HEK293 (cell line): ENCODE data around the gene SLC10A6.

ENCODE experiments used
- CTCF ChIP-seq: fragments of 450-650 bp; formaldehyde crosslinking; IDR thresholded peaks from 2 replicates; pipeline ENCODE4 v1.5.1; 2016; ENCODE audit warnings: missing biosample characterization, missing genetic modification characterization
- SETDB1 ChIP-seq: IDR thresholded peaks from one replicate; pipeline ENCODE4 v1.6.1; 2017; ENCODE audit warnings: mild to moderate bottlenecking, low read length, moderate library complexity, mixed read lengths; ENCODE audit not compliant: insufficient read length
- YY1 ChIP-seq: fragments of 450-650 bp; formaldehyde crosslinking; IDR thresholded peaks from 2 replicates; pipeline ENCODE4 v1.5.1; 2018; ENCODE audit warnings: missing biosample characterization, missing genetic modification characterization
- ZBTB17 ChIP-seq: fragments of 450-650 bp; formaldehyde crosslinking; IDR thresholded peaks from 2 replicates; pipeline ENCODE4 v1.5.1; 2016; ENCODE audit warnings: missing biosample characterization, missing genetic modification characterization
- ZBTB21 ChIP-seq: fragments of 450-650 bp; formaldehyde crosslinking; IDR thresholded peaks from 2 replicates; pipeline ENCODE4 v1.5.1; 2017; ENCODE audit warnings: missing biosample characterization, missing genetic modification characterization
- ZNF302 ChIP-seq: fragments of 450-650 bp; formaldehyde crosslinking; IDR thresholded peaks from 2 replicates; pipeline ENCODE4 v1.5.1; 2016; ENCODE audit warnings: missing biosample characterization, missing genetic modification characterization, low read depth
- ZNF843 ChIP-seq: fragments of 450-650 bp; formaldehyde crosslinking; IDR thresholded peaks from 2 replicates; pipeline ENCODE4 v1.5.1; 2016; ENCODE audit warnings: missing biosample characterization, missing genetic modification characterization
- TF ChIP-seq, protein P1 (sequence below): fragments of 450-650 bp; formaldehyde crosslinking; IDR thresholded peaks from 2 replicates; pipeline ENCODE4 v1.5.1; 2016; ENCODE audit warnings: missing biosample characterization, missing genetic modification characterization, low read depth

- TF ChIP-seq ZNF843 (tag by site-specific recombination) (no peak), ZBTB21 (tag by site-specific recombination) (no peak), CTCF (tag by site-specific recombination) (no peak), SETDB1 (no peak), ZBTB17 (tag by site-specific recombination) (no peak), ZNF302 (tag by site-specific recombination) (no peak), YY1 (tag by site-specific recombination) (no peak)
- TF ChIP-seq, protein P1, sequence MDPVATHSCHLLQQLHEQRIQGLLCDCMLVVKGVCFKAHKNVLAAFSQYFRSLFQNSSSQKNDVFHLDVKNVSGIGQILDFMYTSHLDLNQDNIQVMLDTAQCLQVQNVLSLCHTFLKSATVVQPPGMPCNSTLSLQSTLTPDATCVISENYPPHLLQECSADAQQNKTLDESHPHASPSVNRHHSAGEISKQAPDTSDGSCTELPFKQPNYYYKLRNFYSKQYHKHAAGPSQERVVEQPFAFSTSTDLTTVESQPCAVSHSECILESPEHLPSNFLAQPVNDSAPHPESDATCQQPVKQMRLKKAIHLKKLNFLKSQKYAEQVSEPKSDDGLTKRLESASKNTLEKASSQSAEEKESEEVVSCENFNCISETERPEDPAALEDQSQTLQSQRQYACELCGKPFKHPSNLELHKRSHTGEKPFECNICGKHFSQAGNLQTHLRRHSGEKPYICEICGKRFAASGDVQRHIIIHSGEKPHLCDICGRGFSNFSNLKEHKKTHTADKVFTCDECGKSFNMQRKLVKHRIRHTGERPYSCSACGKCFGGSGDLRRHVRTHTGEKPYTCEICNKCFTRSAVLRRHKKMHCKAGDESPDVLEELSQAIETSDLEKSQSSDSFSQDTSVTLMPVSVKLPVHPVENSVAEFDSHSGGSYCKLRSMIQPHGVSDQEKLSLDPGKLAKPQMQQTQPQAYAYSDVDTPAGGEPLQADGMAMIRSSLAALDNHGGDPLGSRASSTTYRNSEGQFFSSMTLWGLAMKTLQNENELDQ = no peak
These were observed 32.5 kb downstream of the SLC10A6 start for GRCh38 chr4:86816501-86817273.
